CD4-positive, alpha-beta T cell treated with Interleukin-6 at 100 ng/mL for 8 hours (primary cell): Measurements from ENCODE around the gene CLHC1.
"Not testable (repeated sequence)": the region's sequence is repeated elsewhere in the genome, so short reads cannot be mapped to it uniquely, and the experiment has no call there.

Experiments
- DNase-seq: peaks from one replicate; pipeline ENCODE4 v3.0.0-alpha.2; 2020; ENCODE audit warnings: mixed read lengths, low spot score

The CLHC1 gene

DNA sequence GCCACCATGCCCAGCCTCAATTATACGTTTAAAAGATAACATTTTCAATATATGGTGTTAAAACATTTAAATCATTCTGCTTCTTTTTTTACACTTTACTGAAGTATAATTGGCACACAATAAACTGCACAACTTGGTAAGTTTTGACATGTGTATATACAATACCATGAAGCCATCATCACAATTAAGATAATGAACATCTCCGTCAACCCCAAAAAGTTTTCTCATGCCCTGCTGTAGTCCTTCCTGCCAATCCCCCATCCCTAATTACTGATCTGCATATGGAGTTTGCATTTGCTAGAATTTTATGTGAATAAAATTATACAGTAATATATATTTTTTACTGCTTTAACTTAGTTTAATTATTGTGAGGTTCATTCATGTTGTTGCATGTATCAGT is 96.6 kb downstream of the CLHC1 start:
- no peak for DNase-seq

DNA sequence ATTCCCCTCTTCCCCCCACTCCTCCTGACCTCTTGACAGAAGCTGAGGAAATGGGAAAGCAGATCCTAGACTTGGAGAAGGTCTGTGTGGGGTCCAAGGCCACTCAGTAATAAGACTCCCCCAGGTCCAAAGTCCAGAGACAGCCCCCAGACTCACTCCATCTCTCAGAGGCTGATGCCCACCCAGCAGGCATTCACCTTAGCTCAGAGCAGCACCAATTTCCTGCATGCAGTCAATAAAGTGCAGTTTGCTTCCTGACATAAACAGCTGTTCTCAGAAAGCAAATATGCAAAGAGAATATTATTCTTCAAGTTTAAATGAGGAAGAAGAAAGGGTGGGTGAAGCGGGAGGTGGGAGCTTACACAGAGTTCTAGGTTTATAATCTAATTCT is 97.8 kb downstream of the CLHC1 start:
- DNase-seq: peak; percentile 3

DNA sequence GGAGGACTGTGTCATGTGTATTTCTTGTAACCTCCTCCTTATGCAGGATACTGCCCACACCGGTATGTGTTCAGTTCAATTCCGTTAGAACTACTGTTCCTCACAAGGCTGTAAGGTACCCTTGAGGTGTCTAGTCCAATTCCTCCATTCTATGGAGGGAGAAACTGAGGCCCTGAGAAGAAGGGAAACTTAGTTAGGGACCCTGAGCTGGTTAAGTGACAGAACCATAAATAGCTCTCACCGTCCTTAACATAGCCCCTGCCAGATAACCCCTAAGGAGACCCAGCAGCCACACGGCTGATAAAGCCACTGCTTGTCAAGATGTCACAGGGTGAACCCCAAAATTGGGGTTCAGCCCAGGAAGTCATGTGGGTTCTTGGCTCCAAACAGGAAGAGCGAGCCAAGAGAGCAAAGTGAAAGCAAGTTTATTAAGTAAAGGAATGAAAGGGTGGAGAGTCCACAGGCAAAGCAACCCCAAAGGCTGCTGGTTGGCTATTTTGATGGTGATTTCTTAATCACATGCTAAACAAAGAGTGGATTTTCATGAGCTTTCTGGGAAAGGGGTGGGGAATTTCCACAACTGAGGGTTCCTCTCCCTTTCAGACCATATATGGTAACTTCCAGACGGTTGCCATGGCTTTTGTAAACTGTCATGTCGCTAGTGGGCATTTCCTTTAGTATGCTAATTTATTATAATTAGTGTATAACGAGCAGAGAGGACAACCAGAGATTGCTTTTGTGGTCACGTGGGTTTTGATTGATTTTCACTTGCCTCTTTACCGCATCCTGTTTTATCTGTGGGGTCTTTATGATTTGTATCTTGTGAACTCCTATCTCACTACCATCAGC is 98.4 kb downstream of the CLHC1 start:
- peak; percentile 54 for DNase-seq

DNA sequence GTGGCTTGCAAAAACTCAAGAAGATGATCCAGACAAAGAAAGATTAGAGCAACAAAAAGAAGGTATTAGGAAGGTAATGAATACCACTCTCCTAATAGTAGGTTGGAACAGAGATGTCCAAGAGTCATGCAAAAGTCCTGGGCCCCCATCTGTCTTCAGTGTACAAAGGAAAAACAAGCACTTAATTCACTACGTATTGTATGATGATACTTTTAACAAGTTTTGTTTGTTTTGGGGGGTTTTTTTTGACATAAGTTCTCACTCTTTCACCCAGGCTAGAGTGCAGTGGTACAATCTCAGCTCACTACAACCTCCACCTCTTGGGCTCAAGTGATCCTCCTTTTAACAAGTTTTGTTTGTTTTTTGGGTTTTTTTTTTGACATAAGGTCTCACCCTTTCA is 101.2 kb downstream of the CLHC1 start:
- no peak for DNase-seq

DNA sequence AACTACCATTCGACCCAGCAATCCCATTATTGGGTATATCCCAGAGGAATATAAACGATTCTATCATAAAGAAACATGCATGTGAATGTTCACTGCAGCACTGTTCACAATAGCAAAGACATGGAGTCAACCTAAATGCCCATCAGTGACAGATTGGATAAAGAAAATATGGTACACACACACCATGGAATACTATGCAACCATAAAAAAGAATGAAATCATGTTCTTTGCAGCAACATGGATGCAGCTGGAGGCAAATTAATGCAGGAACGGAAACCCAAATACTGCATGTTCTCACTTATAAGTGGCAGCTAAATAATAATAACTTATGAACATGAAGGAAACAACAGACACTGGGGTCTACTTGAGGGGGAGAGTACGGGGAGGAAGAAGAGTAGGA is 105.5 kb downstream of the CLHC1 start:
- not testable (repeated sequence) for DNase-seq
